HG03060 (cell line): ENCODE data around the gene GIMD1.
A peak's percentile ranks its signal among the peaks of the same experiment; 100 is the strongest.
"Not testable (repeated sequence)": the region's sequence is repeated elsewhere in the genome, so short reads cannot be mapped to it uniquely, and the experiment has no call there.

Experiments used
- ATAC-seq: cut with Tn5 transposase; IDR thresholded peaks from one replicate; pipeline ENCODE4 v1.9.1; 2021; ENCODE audit warnings: low read depth, moderate number of reproducible peaks; ENCODE audit not compliant: unreplicated experiment

Gene GIMD1

GRCh38 chr4:106353786-106354185 lies 14.8 kb downstream of the GIMD1 start:
- no peak for ATAC-seq

DNA sequence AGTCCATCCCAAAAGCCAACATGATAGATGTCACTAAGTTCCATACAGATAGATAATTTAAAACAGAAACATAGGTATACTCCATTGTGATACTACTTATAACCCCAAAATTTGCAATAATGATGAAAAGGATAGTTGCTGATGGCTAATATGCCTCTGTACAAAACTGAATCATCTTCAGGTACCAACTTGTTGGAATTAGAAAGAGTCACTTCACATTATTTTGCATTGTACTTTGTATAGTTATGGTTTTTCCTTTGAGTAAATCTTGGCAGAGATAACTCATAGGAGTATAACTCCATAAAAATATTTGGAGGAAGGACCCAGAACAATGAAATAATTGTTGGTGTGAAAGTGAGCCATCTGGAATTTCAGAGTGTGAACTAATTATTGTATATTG lies 17.6 kb downstream of the GIMD1 start:
- ATAC-seq: no peak

- no peak for ATAC-seq
Measured at GRCh38 chr4:106347167-106347566, 21.4 kb downstream of the GIMD1 start.

DNA sequence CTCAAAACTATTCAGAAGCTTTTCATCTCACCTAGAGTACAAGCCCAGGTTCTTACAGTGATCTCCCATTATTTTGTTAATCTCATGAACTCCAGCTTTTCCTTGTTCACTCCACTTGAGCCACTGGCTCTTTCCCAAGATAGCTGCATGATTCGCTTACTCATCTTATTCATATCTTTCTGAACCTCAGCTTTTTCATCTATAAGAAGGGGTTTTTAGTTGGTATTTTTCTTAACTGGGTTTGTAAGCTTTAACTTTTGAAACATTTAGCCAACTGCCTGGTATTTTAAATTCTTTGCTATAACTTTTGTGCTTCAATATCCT lies 24.0 kb downstream of the GIMD1 start:
- ATAC-seq: no peak

DNA sequence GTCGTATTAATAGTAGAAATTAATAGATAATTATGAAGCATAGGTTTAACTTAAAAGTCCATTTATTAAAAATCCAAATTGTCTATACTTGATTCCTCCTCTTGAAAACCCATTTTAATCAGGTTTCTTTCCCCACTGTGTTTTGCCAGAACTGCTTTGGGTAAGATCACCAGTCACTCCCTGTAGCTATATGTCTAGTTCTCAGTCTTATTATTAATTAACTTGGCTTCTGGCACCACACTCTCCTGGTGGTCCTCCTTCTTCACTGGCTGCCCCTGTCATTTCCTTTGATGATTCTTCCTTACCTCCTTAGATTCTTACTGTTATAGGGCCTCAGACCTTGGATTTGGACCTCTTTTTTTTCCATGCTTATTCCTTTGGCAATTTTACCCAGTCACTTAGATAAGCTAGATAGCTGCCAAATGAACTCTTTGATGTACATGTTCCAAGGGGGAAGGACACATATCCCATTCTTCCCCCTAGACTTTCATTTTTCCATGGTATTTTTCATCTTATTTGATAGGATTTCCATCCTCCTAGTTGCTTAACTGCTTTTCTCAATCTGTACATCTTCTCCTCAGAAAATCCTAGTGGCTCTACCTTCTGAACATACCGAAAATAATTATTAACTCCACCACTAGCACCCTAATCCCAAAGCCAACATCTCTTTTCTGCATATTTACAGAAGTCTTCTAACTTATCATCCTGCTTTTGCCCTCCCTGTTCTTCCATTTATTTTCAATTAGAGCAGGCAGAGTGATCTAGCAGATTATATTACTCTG lies 24.5 kb downstream of the GIMD1 start:
- no peak for ATAC-seq

GRCh38 chr4:106340774-106341173 lies 27.8 kb downstream of the GIMD1 start:
- ATAC-seq: no peak

- ATAC-seq: no peak
Measured at GRCh38 chr4:106339431-106339830, 29.1 kb downstream of the GIMD1 start.

DNA sequence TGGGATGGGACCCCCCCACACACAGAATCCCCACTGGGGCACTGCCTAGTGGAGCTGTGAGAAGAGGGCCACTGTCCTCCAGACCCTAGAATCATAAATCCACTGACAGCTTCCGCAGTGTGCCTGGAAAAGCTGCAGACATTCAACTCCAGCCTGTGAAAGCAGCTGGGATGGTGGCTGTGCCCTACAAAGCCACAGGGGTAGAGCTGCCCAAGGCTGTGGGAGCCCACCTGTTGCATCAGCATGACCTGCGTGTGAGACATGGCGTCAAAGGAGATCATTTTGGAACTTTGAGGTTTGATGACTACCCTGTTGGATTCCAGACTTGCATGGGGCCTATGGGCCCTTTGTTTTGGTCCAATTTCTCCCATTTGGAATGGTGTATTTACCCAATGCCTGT lies 29.9 kb downstream of the GIMD1 start:
- ATAC-seq: no peak

DNA sequence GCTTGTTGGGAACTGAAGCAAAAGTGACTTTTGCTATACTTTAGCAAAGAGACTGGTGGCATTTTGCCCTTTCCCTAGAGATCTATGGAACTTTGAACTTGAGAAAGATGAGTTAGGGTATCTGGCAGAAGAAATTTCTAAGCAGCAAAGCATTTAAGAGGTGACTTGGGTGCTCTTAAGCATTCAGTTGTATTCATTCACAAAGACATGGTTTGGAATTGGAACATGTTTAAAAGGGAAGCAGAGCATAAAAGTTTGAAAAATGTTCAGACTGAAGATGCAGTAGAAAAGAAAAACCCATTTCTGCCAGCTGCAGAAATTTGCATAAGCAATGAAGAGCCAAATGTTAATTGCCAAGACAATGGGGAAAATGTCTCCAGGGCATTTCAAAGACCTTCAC lies 30.7 kb downstream of the GIMD1 start:
- ATAC-seq: no peak

- ATAC-seq: no peak
Measured at GRCh38 chr4:106336618-106337017, 32.0 kb downstream of the GIMD1 start.

- no peak for ATAC-seq
Measured at GRCh38 chr4:106334741-106335470, 33.7 kb downstream of the GIMD1 start.

GRCh38 chr4:106333186-106333585 lies 35.4 kb downstream of the GIMD1 start:
- no peak for ATAC-seq

DNA sequence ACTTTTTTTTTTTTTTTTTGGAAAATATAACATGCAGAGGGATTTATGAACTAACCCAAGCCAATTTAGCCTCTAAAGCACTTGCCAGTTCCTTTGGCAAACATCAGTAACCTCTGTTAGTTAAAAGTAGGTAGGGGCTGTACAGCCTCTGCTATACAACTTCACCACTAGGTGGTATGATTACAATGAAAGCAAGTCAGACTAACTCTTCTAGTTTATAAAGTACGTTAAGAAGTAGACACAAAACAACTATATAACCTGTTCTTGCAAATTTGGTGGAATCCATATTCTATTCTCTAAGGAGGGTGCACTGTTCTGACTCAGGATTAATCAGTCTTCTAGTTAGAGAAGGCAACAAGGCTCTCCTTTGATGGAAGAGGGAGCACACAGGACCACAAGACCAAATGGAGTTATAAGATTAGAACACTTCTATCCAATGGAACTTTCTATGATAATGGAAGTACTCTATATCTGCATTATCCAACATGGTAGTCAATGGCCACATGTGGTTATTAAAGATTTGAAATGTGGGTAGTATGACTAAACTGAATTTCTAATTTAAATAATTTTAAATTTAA lies 39.4 kb downstream of the GIMD1 start:
- ATAC-seq: peak; percentile 61

DNA sequence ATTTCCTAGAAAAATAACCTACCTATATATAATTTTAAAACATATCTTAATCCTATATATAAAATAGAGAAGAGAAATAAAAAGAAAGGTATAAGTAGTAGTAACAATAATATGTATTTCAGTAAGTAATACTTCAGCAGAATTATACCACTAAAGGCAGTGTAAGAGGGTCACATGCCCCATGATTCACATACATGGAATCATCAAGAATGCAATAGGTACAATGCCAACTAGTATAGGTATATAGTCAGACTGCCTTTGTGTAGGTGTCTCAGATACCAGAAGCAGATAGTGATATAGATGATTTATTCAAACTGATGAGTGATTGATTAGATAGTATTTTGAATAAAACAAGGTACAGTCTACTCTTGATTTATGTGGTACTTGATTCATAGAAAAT lies 42.8 kb downstream of the GIMD1 start:
- no peak for ATAC-seq

- no peak for ATAC-seq
Measured at GRCh38 chr4:106323119-106323518, 45.5 kb downstream of the GIMD1 start.

DNA sequence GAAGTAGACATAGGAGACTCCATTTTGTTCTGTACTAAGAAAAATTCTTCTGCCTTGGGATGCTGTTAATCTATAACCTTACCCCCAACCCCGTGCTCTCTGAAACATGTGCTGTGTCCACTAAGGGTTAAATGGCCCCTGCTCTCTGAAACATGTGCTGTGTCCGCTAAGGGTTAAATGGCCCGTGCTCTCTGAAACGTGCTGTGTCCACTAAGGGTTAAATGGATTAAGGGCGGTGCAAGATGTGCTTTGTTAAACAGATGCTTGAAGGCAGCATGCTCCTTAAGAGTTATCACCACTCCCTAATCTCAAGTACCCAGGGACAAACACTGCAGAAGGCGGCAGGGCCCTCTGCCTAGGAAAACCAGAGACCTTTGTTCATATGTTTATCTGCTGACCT lies 46.8 kb downstream of the GIMD1 start:
- ATAC-seq: not testable (repeated sequence)

DNA sequence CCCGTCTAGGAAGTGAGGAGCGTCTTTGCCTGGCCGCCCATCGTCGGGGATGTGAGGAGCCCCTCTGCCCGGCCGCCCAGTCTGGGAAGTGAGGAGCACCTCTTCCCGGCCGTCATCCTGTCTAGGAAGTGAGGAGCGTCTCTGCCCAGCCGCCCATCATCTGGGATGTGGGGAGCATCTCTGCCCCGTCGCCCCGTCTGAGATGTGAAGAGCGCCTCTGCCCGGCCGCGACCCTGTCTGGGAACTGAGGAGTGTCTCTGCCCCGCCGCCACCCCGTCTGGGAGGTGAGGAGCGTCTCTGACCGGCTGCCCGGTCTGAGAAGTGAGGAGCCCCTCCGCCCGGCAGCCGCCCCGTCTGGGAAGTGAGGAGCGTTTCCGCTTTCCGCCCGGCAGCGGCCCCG lies 47.4 kb downstream of the GIMD1 start:
- not testable (repeated sequence) for ATAC-seq

DNA sequence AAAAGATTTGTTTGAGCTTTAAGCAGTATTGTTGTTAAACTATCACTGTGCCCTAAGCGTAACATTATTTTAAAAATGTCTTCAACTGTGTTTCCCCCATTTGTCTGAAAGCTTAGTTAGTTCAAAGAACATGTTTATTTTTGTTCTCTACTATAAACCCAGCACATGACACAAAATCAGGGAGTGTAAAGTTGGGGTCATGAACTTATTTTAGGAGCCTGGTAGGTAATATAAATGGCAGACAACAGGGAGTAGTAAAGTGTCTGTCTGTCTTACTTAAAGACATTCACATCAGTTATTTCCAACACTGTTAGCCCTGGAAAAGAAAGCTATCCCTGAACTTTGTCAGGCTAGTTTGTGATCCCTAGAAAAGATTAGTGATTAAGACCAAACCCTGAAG lies 48.3 kb downstream of the GIMD1 start:
- ATAC-seq: no peak

GRCh38 chr4:106318511-106318910 lies 50.1 kb downstream of the GIMD1 start:
- ATAC-seq: no peak

DNA sequence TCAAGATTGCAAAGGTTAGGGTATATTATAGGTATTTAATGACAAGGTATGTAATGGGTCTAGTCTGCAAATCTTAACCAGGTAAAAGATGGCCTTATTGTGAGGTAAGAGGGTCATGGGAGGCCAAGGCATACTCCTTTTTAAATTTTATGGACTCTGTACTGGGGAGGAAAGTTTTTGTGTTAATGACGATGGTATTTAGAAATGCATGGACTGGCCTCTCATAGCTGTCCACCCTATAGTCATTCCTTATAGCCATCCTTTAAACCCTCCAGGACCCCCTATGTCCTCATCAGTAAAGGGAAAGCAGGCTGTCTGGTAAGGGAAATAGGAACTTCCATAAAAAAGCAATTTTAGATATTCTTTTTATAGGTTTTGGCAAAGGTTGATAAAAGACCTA lies 50.8 kb downstream of the GIMD1 start:
- ATAC-seq: no peak

GRCh38 chr4:106316773-106317409 lies 51.7 kb downstream of the GIMD1 start:
- ATAC-seq: no peak
